ENCODE measurements around the gene SNCB.

Gene SNCB

GRCh38 chr5:176660860-176661641 lies 30.7 kb upstream of the SNCB start:
- DNase-seq = peak; percentile 84

GRCh38 chr5:176660530-176660859 lies 30.2 kb upstream of the SNCB start:
- DNase-seq = no peak

GRCh38 chr5:176659860-176660461 lies 29.6 kb upstream of the SNCB start:
- DNase-seq = no peak

- no peak for DNase-seq
These were observed 29.1 kb upstream of the SNCB start for GRCh38 chr5:176659512-176659839.

GRCh38 chr5:176658817-176659511 lies 28.6 kb upstream of the SNCB start:
- DNase-seq = no peak

GRCh38 chr5:176658007-176658599 lies 27.8 kb upstream of the SNCB start:
- peak; percentile 76 for DNase-seq

GRCh38 chr5:176656467-176656990 lies 26.2 kb upstream of the SNCB start:
- DNase-seq = no peak

- DNase-seq = no peak
These were observed 24.5 kb upstream of the SNCB start for GRCh38 chr5:176654856-176655255.

- peak; percentile 90 for DNase-seq
These were observed 23.4 kb upstream of the SNCB start for GRCh38 chr5:176653401-176654385.

GRCh38 chr5:176652136-176652535 lies 21.8 kb upstream of the SNCB start:
- no peak for DNase-seq

GRCh38 chr5:176651472-176651980 lies 21.2 kb upstream of the SNCB start:
- no peak for DNase-seq

- no peak for DNase-seq
These were observed 20.1 kb upstream of the SNCB start for GRCh38 chr5:176650354-176650884.

GRCh38 chr5:176648474-176649194 lies 18.3 kb upstream of the SNCB start:
- no peak for DNase-seq

- DNase-seq = no peak
These were observed 17.6 kb upstream of the SNCB start for GRCh38 chr5:176647843-176648473.

- DNase-seq = peak; percentile 99
These were observed 16.9 kb upstream of the SNCB start, which contains the start of gene TSPAN17 for GRCh38 chr5:176647030-176647842. Gene TSPAN17, plus strand, starts transcription at chr5:176647484. Its CDS starts 132 bp downstream, at chr5:176647616.

- DNase-seq = no peak
These were observed 16.3 kb upstream of the SNCB start for GRCh38 chr5:176646707-176647029.

- DNase-seq = no peak
These were observed 15.8 kb upstream of the SNCB start for GRCh38 chr5:176646049-176646706.

- no peak for DNase-seq
These were observed 14.7 kb upstream of the SNCB start for GRCh38 chr5:176644878-176645670.
